Psoas muscle (tissue), 8 donors: ENCODE data around the gene TMEM80. TPM values are rescaled to one million over a fixed set of nuclear protein-coding genes. Genes with fewer than 3 reads are reported as not detected.
A peak's percentile ranks its signal among the peaks of the same experiment; 100 is the strongest.
"Not testable (repeated sequence)": the region's sequence is repeated elsewhere in the genome, so short reads cannot be mapped to it uniquely, and the experiment has no call there.

Experiments
- ATAC-seq, 4 donors: fragments of 200-7000 bp; cut with Tn5 transposase; one replicate each; pipeline ENCODE4 v1.9.1; 2020; ENCODE audit warnings: moderate library complexity in 3 of 4, mild to moderate bottlenecking in 2 of 4
- DNase-seq, 2 donors: peaks; one replicate each; pipeline ENCODE4 v3.0.0-alpha.2; 2020
- H3K27ac ChIP-seq: fragments of 200-600 bp; one replicate; pipeline ENCODE4 v1.8.0; 2022
- H3K27me3 ChIP-seq, 3 donors: fragments of 200-600 bp in 1 of 3; one replicate each; pipeline versions ENCODE4 v1.6.1 to v1.8.0; 2013 to 2022; ENCODE audit warnings: low read length in 2 of 3, mild to moderate bottlenecking in 2 of 3, moderate library complexity in 1 of 3; ENCODE audit not compliant: insufficient read depth in 3 of 3
- H3K36me3 ChIP-seq, 2 donors: fragments of 200-600 bp in 1 of 2; one replicate each; pipeline versions ENCODE4 v1.6.1 to v1.8.0; 2013 to 2022; ENCODE audit warnings: low read depth in 1 of 2, mild to moderate bottlenecking in 1 of 2, moderate library complexity in 1 of 2; ENCODE audit not compliant: insufficient read depth in 1 of 2
- H3K4me1 ChIP-seq: fragments of 200-600 bp; one replicate; pipeline ENCODE4 v1.8.0; 2022
- H3K4me3 ChIP-seq: fragments of 200-600 bp; one replicate; pipeline ENCODE4 v1.8.0; 2022; ENCODE audit warnings: mild to moderate bottlenecking
- H3K9me3 ChIP-seq: fragments of 200-600 bp; one replicate; pipeline ENCODE4 v1.8.0; 2022
- WGBS, 3 donors: extraction: QIAGEN DNeasy Blood & Tissue Kit; methylation state at CpG; one replicate each; pipeline versions ENCODE4 v1.1.6 to v1.1.7; 2013; 5-methylcytosine and 5-hydroxymethylcytosine counted together
- intact Hi-C, 2 donors: fragments of 100-400 bp; cut with DNase I; formaldehyde crosslinking; loops; one replicate each; pipeline versions ENCODE4 v1.11.0 to v1.14.2; 2022
- long read RNA-seq, 2 donors: library from polyadenylated mRNA; unstranded; transcript quantifications; one replicate each; pipeline ENCODE4 v2.0.0, GENCODE V29; 2021
- polyA plus RNA-seq, 3 donors: library from polyadenylated mRNA; stranded (reverse); fragments of 200-250 nt; gene quantifications; one replicate each; pipeline ENCODE4 v1.2.3, GENCODE V29; 2013
- total RNA-seq, 4 donors: library from RNA; stranded (reverse); fragmentation: NEBNext Ultra II Directional in 2 of 4; extraction: Animal tissue kit (Norgen Biotek cat#: 25700) in 2 of 4; gene quantifications; one replicate each; pipeline versions ENCODE4 v1.2.1 to v1.2.4, GENCODE V29; 2021 to 2023
- TF ChIP-seq, protein P1 (sequence below): fragments of 200-600 bp; IDR thresholded peaks from one replicate; pipeline ENCODE4 v1.8.0; 2022; ENCODE audit warnings: antibody characterized with exemption
- donor health status: healthy with polysubstance abuse.
- donor health status: DM: no; HTN: no; CAD: no; lungs with moderate emphysema.
- donor health status: Bipolar disorder and iron deficiency.
- donor health status: healthy.
- donor health status: DM: yes; HTN: yes; CAD: no.
- donor health status: DM: no; HTN: no; CAD: no.
- donor health status: DM: no; HTN: no; CAD: no.
- donor health status: DM: yes; HTN: yes; CAD: no.

Gene TMEM80
- total RNA-seq (10 to 100 TPM in 2 of 4 donors, 1 to 10 TPM in 2; 5.9 to 15.7 (median 9.7) TPM), polyA plus RNA-seq (10 to 100 TPM in 2 of 3 donors, 1 to 10 TPM in 1; 7.4 to 16.3 (median 10.1) TPM)
- long read RNA-seq, donor 1, partial matches to known transcripts, result 1 of 7 reads
- long read RNA-seq, donor 1, other reads (novel, unspliced or antisense), result 6 of 7 reads
- long read RNA-seq, donor 2, partial matches to known transcripts, result 4 of 30 reads
- long read RNA-seq, donor 2, other reads (novel, unspliced or antisense), result 26 of 30 reads

DNA sequence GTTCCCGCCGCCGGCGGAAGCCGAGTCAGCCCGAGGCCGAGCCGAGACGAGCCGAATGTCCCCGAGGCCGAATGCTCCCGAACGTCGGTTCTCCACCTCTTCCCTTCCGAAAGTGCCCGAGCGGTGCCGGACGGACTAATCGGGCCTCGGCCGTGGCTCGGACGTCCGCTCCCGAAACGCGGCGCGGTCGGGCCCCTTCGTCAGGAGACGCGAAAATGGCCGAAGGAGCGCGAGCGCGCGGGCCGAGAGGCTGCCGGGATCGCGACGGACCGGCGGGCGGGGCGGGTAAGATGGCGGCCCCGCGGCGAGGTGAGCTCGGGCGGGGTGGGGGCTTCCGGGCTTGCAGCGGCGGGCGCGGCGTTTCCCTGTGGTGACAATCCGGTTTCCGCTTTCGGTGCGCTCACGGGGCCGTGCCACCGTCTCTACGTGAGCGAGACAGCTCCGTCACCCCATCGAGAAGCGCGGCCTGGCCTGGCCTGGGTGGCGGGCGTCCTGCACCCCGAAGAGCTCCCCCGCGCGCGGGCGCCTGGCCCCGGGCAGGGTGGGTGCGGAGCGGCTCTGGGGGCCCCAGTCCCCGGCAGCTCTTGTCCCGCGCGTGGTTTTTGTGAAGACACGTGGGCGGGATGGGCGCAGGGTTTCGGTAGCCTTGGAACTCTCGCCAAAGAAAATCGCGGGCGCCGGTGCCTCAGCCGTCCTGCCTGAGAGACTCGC lies at the start of gene TMEM80:
TMEM80 (plus strand) TSS at position 279 of the 711 bp plus-strand sequence; CDS start at position 291, 12 bp downstream.
- Histone ChIP-seq H3K4me3 (peak within 1 kb of the TSS; percentile 95), H3K36me3 (peaks cover 0 to 22% of the 10 kb centered on the region in 2 donors), H3K27me3 (peaks cover 0 to 1% (median 0%) of the 10 kb centered on the region in 3 donors), H3K4me1 (peaks cover 41% of the 10 kb centered on the region), H3K27ac (peak within 1 kb of the TSS; percentile 100), H3K9me3 (no peaks in the 10 kb centered on the region)
- DNase-seq (peak; percentile 100), ATAC-seq (peak; percentile 85 to 88 (median 88))
- TF ChIP-seq, protein P1, sequence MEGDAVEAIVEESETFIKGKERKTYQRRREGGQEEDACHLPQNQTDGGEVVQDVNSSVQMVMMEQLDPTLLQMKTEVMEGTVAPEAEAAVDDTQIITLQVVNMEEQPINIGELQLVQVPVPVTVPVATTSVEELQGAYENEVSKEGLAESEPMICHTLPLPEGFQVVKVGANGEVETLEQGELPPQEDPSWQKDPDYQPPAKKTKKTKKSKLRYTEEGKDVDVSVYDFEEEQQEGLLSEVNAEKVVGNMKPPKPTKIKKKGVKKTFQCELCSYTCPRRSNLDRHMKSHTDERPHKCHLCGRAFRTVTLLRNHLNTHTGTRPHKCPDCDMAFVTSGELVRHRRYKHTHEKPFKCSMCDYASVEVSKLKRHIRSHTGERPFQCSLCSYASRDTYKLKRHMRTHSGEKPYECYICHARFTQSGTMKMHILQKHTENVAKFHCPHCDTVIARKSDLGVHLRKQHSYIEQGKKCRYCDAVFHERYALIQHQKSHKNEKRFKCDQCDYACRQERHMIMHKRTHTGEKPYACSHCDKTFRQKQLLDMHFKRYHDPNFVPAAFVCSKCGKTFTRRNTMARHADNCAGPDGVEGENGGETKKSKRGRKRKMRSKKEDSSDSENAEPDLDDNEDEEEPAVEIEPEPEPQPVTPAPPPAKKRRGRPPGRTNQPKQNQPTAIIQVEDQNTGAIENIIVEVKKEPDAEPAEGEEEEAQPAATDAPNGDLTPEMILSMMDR, result no peak
- intact Hi-C loops, result loop anchor here in 1 of 2 donors (10.0 kb wide), 1 partner anchor 121 kb away; the partner anchor contains the start of gene PHRF1
- 0 to 1% (median 1%) methylated on average over 67 to 101 of the region's 101 CpGs for WGBS, 3 donors

GRCh38 chr11:646214-646613 lies 49.4 kb upstream of the TMEM80 start:
- TF ChIP-seq, protein P1, result no peak
- no peaks in the 10 kb centered on the region for H3K4me1 ChIP-seq
- no peak overlapping the region for H3K27ac ChIP-seq
- no peaks in the 10 kb centered on the region for H3K9me3 ChIP-seq
- H3K27me3 ChIP-seq, result no peaks in the 10 kb centered on the region
- no peak for DNase-seq
- H3K36me3 ChIP-seq, result peaks cover 0 to 42% of the 10 kb centered on the region in 2 donors
- no peak for ATAC-seq
- 86 to 94% (median 91%) methylated on average over 13 to 14 of the region's 14 CpGs for WGBS, 3 donors
- intact Hi-C loops, result no loop called here
- H3K4me3 ChIP-seq, result no peak overlapping the region

DNA sequence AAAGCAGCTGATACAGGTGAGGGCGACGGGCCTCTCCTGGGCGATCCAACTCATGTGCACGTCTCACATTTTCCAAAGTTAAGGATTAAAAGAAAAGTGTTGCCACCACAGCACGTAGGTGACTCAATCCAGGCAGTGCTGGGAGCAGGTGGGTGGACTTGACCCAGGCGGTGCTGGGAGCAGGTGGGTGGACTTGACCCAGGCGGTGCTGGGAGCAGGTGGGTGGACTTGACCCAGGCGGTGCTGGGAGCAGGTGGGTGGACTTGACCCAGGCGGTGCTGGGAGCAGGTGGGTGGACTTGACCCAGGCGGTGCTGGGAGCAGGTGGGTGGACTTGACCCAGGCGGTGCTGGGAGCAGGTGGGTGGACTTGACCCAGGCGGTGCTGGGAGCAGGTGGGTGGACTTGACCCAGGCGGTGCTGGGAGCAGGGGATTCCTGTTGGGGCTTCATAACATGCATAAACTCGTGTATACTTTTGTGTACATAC lies 47.9 kb upstream of the TMEM80 start:
- H3K4me3 ChIP-seq, H3K9me3 ChIP-seq, H3K4me1 ChIP-seq, ATAC-seq, DNase-seq, intact Hi-C loops, H3K27me3 ChIP-seq, H3K27ac ChIP-seq: not testable (repeated sequence)
- H3K36me3 ChIP-seq, result peaks cover 0 to 39% of the 10 kb centered on the region in 2 donors
- 66 to 93% (median 82%) methylated on average over 8 to 11 of the region's 14 CpGs for WGBS, 3 donors

DNA sequence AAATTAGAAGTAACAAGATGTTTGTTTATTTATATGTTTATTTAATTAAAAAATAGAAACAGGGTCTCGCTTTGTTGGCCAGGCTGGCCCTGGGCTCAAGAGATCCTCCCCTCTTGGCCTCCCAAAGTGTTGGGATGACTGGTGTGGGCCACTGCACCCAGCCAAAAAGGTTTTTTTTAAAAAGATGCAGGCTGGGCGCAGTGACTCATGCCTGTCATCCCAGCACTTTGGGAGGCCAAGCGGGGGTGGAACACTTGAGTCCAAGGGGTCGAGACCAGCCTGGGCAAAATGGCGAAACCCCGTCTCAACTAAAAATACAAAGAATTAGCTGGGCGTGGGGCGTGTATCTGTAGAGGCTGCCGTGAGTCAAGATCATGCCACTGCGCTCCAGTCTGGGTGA lies 45.1 kb upstream of the TMEM80 start:
- H3K4me1 ChIP-seq, result no peaks in the 10 kb centered on the region
- TF ChIP-seq, protein P1, result no peak
- ATAC-seq (peak in 2 of 4 donors; percentile 21 to 25), DNase-seq (no peak)
- H3K27me3 ChIP-seq, result no peaks in the 10 kb centered on the region
- no peak overlapping the region for H3K4me3 ChIP-seq
- H3K9me3 ChIP-seq, result no peaks in the 10 kb centered on the region
- 95 to 97% (median 97%) methylated on average over 10 of the region's 10 CpGs for WGBS, 3 donors
- peaks cover 0 to 36% of the 10 kb centered on the region in 2 donors for H3K36me3 ChIP-seq
- intact Hi-C loops, result no loop called here
- no peak overlapping the region for H3K27ac ChIP-seq

GRCh38 chr11:653136-653535 lies 42.5 kb upstream of the TMEM80 start:
- 87 to 92% (median 89%) methylated on average over 14 of the region's 14 CpGs for WGBS, 3 donors

More at GRCh38 chr11:653136-653535, 42.5 kb upstream of the TMEM80 start:
- H3K27me3 ChIP-seq, H3K27ac ChIP-seq, DNase-seq, H3K4me1 ChIP-seq, H3K4me3 ChIP-seq, ATAC-seq, H3K9me3 ChIP-seq, intact Hi-C loops: not testable (repeated sequence)
- peaks cover 0 to 35% of the 10 kb centered on the region in 2 donors for H3K36me3 ChIP-seq
